Renal pelvis (tissue), 4 donors: ENCODE data around the gene VASN. TPM values are rescaled to one million over a fixed set of nuclear protein-coding genes. Genes with fewer than 3 reads are reported as not detected.
"Not testable (repeated sequence)": the region's sequence is repeated elsewhere in the genome, so short reads cannot be mapped to it uniquely, and the experiment has no call there.

ENCODE experiments used
- DNase-seq: peaks from one replicate; pipeline ENCODE4 v3.0.0-alpha.2; 2013
- polyA plus RNA-seq, 3 donors: library from polyadenylated mRNA; unstranded; fragments of 120-200 nt; gene quantifications; one replicate each; pipeline ENCODE4 v1.2.1, GENCODE V29; 2013; ENCODE audit not compliant: insufficient read length in 3 of 3

VASN gene
- polyA plus RNA-seq, 3 donors, result 53.6 to 74.6 (median 67.2) TPM

GRCh38 chr16:4383591-4384444 lies 12.2 kb downstream of the VASN start:
- DNase-seq, result no peak

- no peak for DNase-seq
Observed at GRCh38 chr16:4384509-4384942, 12.9 kb downstream of the VASN start.

DNA sequence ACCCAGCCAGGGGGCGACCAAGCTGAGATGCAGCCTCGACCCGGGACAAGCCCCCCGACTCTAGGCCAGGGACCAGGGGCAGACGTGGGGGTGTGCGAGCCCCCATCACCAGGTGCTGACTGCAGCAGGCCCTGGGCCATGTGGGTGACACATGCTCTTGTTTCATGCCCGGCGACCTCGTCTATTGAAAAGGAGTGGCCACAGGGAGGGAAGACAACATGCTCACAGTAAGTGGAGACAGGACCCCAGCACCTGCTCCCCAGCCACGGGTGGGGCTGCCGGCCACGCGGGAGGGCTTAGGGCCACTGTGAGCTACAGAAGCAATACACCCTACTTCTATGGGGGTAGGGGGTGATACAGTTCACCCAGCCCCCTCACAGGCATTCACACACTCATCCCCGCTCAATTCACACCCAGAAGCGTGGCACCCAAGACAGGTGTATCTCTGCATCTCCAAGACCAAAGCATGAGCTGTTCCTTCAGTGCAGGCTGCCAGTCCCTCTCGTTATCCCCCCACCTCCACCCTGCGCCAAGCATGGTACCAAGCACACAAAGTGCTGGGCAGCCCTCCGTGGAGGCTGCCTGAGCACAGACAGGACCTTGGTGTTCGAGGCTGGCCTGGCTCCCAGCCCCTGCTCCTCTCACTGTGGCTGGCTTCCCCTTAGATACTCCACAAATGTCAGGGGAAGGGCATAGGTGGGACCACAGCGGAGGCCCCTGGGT lies 13.6 kb downstream of the VASN start:
- DNase-seq, result no peak

DNA sequence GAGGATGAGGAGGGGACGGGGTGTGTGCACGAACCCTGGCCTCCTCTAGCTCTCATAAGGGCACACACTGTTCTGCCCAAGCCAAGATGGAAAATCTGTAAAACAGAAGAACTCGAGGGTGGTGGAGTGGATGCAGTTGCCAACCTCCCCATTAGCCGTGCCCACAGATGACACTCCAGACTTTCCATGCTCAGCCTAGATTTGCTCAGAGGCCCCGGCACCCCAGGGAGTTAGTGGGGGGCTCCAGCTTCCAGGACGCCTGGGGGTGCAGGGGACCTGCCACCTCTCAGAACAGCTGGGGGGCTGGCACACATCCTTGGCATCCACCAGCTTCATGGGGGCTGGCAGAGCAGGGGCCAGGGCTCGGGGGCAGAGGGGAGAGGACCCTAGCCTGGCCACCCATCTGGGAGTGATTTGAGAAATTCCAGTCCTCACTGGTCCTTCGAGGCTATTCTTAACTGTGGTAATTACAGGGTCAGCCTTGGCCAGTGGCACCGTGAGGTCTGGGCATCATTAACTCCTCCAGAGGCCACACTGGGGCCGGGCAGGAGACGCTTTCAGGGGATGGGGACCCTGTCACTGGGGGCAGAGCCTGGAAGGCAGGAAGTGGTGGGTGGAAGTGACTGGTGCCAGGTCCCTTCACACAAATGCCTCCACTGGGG lies 14.3 kb downstream of the VASN start:
- DNase-seq, result no peak

- no peak for DNase-seq
Observed at GRCh38 chr16:4386451-4386805, 14.8 kb downstream of the VASN start.

DNA sequence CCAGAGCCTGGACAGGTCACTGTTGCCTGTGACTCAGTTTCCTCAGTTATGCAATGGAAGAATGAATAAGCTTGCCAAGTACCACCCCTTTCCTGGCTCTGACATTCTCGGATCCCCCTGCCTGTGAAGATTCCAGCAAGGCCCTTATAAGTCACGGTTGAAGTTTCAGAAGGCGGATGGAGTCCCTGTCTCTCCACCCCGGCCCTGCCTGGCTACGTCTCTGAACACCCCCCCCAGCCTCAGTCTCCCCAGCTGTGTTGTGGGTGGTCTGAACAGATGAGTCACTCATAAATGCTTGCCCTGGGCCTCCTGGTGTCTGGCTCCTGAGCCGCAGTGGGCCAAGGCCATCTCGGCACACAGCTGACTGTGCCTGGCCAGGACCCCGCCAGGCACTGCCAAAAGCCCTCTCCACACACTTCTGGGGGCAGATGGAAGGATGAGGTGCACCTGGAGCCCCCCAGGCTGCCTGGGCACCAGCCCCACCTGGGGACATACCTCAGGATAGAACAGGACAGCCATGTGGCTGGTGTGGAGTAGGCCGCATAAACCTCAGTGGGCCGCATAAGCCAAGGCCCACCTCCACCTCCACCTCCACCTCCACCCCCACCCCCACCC lies 15.4 kb downstream of the VASN start:
- DNase-seq, result no peak

GRCh38 chr16:4387781-4388180 lies 16.1 kb downstream of the VASN start:
- no peak for DNase-seq

- no peak for DNase-seq
Observed at GRCh38 chr16:4388271-4389021, 16.8 kb downstream of the VASN start.

DNA sequence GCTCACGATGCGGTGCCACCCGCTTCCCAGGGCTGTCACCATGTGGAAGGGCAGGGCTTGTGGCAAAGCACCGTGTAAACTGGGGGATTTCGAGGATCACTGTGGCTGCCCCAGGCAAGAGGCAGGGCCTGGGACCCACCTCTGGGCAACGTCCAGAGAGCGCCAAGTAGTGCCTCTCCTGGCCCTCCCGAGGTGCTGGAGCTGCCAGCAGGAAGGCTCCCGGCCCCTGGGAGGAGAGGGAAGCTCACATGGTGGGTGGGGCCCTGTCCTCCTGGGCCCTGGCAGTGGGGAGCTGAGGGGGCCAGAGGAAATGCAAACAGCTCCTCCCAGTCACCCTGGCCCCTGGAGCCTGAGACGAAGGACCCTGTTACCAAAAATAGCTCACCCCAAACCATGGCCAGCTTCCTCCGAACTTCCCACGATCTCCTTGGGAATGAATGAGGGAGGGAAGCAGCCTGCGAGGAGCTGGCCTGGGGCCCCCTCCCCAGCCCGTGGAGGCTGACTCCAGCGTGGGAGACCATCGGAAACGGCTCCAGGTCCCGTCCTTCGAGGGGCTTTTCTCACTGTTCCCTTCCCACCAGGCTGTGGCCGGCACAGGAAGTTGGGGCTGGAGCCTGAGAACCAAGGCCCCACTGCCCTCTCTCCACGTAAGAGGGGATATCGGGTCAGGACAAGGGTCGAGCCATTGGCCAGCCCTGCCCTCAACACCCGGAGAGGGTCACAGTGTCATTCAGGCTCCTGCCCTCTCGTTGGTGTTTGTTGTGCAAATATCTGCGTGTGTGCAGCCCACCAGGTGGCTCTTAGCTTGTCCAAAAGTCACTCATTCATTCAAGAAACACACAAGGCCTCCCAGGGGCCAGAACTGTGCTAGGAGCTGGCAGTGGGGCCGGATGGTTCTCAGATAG lies 17.7 kb downstream of the VASN start:
- DNase-seq, result no peak

- no peak for DNase-seq
Observed at GRCh38 chr16:4390266-4391260, 18.9 kb downstream of the VASN start.

DNA sequence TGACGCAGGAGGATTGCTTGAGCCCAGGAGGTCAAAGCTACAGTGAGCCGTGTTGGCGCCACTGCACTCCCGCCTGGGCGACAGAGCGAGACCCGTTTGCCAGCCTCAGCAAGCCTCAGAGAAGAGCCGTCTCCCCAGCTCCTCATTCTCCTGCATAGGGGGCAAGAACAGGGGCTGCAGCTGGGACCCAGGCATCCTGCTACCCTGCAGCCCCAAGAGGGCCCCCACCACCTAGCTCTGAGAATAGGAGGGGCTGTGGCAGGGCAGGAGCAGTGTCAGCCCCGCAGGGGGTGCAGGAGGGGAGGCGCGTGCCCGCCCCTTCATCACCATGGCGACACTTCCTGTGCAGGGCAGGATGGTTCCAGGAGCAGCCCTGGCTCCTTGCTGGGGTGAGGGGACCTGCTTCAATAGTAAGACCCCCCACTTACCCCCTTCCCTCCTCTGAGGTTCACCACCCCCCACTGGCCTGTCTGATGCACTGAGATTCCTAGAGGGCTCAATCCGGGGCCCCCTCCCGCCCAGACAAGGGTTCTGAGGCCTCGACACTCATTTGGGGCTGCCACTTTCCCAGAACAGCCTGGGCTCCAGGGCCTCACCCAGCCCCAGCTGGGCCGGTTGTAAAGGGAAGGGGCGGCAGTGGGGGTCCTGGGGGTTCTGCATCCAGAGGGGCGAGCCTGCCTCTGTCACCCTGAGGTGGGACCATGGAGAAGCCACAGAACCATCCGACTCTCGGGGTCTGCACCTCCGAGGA lies 20.2 kb downstream of the VASN start:
- no peak for DNase-seq

- peak; percentile 80 for DNase-seq
Observed at GRCh38 chr16:4392382-4393239, 21.0 kb downstream of the VASN start.

DNA sequence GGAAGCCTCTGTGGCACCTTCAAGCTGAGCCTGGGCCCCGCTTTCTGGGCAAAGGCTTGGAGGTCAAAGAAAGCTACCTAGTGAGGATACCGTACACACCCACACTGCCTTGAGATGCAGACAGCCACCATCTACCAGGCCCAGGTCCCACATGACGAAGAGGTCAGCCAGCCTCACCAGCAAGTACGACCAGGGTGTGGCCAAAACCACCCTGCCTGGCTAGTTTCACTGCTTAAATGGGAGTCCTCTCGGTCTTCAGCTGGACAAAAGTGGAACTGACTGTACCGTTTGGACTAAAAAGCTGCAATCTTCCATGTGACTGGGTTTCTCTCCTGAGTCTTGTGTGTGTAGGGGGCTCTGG lies 21.6 kb downstream of the VASN start:
- DNase-seq, result no peak

DNA sequence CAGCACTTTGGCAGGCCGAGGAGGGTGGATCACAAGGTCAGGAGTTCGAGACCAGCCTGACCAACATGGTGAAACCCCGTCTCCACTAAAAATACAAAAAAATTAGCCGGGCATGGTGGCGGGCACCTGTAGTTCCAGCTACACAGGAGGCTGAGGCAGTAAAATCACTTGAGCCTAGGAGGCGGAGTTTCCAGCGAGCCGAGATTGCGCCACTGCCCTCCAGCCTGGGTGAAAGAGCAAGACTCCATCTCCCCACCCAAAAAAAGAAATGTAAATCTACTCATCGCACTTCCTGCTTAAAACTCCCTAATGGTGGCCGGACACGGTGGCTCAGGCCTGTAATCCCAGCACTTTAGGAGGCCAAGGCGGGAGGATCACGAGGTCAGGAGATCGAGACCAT lies 22.2 kb downstream of the VASN start:
- not testable (repeated sequence) for DNase-seq

DNA sequence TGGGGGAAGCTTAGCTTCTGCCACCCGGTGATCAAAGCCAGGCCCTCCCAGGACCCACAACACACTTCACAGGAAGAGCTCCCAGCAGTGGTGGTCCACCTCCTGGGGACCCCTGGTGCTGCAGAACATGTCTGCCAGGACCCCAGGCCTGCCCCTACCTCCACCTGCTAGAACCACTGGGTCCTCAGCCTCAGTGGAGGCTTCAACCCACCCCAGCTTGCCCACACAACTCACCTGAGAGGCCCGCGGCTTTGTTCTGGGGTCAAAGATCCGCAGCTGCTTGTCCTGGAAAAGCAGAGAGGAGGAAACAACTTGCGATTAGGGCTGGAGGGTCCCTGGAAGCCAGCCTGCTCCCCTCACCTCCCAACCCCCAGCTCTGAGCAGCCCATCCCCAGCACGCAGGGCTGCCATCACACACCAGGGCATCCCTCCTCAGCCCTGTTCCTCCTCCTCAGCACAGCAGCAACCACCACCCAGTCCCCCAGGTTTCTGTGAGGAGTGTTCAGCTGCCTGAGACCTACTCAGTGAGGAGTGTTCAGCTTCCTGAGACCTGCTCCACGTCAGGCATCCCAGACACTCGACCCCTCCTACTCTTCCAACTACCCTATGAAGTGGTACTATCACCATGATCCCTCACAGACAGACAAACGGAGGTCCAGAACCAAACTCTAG lies 23.5 kb downstream of the VASN start:
- no peak for DNase-seq

GRCh38 chr16:4399001-4399730 lies 27.5 kb downstream of the VASN start:
- no peak for DNase-seq
